LNCaP clone FGC (cell line): Measurements from ENCODE around the gene CFAP73.
A peak's percentile ranks its signal among the peaks of the same experiment; 100 is the strongest.

Experiments
- DNase-seq: peaks from one replicate; pipeline ENCODE4 v3.0.0-alpha.2; 2011; ENCODE audit warnings: low read depth
- H3K4me3 ChIP-seq: 2 replicates; pipeline ENCODE4 v1.5.1; 2011; ENCODE audit warnings: mild to moderate bottlenecking, low read depth, low read length, control low read depth
- TF ChIP-seq, protein P1 (sequence below): IDR thresholded peaks from 2 replicates; pipeline ENCODE4 v1.5.1; 2012; ENCODE audit warnings: mild to moderate bottlenecking; ENCODE audit not compliant: control insufficient read depth, insufficient read depth; ENCODE audit errors: extremely low read depth

Gene CFAP73

DNA sequence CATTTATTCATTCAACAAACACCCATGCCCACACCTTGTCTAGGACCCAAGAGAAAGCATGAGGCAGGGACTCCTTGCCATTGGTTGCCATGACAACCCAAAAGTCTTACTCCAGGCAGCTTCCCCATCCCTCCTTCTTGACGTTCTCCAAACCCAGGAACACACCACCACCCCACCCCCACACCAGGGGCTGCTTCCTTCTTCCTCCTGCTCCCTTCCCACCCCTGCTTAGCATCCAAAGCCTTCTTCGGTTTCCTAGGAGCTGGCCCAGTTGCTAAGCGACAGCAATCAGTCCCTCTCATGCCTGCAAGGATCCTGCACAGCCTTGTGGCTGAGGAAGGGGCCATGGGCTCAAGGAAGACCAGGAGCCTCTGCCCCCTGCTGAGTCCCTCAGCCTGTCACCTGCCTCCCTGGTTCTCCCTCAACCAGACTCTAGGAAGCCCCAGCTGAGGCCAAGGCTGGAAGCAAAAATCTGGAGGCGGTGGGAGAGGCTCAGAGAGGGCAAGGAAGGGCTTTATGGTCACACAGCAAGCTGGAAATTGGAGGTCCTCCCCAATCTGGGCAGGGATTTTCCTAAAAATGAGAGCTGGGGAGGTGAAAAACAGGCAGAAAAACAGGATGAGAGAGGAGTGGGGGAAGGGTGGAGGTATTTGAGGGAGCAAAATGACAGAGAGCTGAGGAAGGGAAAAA is 29.4 kb upstream of the CFAP73 start:
- no peak overlapping the region for H3K4me3 ChIP-seq
- DNase-seq = no peak
- TF ChIP-seq, protein P1, sequence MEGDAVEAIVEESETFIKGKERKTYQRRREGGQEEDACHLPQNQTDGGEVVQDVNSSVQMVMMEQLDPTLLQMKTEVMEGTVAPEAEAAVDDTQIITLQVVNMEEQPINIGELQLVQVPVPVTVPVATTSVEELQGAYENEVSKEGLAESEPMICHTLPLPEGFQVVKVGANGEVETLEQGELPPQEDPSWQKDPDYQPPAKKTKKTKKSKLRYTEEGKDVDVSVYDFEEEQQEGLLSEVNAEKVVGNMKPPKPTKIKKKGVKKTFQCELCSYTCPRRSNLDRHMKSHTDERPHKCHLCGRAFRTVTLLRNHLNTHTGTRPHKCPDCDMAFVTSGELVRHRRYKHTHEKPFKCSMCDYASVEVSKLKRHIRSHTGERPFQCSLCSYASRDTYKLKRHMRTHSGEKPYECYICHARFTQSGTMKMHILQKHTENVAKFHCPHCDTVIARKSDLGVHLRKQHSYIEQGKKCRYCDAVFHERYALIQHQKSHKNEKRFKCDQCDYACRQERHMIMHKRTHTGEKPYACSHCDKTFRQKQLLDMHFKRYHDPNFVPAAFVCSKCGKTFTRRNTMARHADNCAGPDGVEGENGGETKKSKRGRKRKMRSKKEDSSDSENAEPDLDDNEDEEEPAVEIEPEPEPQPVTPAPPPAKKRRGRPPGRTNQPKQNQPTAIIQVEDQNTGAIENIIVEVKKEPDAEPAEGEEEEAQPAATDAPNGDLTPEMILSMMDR = no peak

DNA sequence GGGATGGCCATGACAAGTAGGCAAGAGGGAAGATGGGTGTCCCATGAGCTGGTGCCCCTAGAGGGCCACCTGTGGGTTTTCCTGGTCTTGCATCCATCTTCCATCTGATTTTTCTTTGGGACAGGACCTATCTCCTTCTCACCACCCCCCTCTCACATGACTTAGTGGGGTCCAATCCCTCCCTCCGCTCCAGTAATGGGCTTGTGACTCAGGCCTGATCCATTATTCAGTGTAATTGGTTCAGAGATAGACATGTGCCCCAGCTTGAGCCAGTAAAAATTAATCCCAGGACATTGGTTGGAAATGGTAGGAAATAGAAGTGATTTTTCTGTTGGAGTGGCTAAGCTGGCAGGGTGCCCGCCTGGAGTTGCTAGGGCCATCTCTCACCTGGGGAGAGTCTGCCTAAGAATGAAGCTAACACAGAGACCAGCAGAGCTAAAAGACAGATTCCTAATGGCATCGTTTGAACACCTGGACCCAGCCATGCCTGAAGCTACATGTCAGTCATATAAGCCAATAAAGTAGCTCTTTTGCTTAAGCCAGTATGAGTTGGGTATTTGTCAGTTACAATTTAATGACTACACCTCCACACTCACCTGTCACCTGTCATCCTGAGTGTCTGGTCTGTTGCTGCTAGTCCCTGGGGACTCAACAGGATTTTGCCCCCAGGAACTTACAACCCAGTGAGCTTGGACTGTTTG is 28.7 kb upstream of the CFAP73 start:
- DNase-seq = no peak
- TF ChIP-seq, protein P1 = no peak
- H3K4me3 ChIP-seq = no peak overlapping the region

DNA sequence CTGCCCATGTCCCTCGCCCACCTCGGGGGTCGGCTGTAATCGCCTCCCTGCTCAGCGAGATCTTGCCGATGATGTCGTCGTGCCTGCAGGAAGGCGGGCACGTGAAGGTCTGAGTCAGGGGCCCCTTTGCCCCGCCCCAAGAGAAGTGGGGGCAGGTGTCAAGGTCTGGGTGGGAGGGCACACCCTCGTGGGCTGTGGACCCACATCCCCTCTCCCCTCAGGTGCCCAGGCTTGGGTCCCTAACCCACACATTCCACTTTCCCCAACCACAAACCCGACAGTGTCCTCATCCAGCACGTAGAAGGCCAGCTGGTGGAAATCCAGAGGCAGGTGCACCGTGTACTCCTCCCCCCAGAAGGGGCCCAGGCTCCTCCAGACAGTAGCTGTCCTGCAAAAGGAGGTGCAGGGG is 21.7 kb upstream of the CFAP73 start:
- no peak for DNase-seq
- TF ChIP-seq, protein P1 = no peak
- H3K4me3 ChIP-seq = no peak overlapping the region

DNA sequence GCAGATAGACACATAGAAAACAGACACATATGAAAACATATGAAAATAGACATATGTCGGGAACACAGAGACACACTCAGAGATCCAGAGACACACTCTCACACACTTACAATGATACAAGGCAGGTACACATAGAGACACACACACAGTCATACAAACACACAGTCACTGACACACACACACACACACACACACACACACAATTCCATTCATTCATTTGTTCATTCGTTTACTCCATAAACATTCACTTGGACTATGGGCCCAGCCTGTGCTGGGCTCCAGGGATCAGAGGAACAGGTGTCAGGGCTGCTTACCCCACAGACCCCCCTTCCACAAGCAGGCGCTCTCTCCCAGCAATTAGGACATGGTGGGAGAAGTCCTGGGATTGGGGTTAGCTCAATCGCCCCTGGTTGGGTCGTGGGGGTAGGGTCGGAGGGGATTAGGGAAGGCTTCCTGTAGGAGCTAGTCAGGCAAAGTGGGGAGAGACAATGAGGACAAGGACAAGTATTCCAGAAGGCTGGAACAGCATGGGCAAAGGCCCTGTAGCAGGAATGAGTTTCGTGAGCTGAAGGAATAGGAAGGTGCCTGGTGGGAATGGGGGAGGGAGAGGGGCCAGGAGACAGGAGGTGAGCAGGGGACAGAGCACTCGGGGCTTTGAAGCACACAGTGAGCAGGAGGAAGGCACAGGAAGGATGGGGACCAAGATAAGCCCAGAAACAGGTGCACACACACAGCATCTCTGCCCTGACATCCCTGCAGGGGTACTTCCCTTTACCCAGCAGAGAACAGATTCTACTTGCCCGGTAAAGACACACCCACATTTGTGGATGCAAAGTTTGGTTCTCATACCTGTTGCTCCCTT is 20.5 kb upstream of the CFAP73 start:
- no peak for DNase-seq
- TF ChIP-seq, protein P1 = no peak
- no peak overlapping the region for H3K4me3 ChIP-seq

DNA sequence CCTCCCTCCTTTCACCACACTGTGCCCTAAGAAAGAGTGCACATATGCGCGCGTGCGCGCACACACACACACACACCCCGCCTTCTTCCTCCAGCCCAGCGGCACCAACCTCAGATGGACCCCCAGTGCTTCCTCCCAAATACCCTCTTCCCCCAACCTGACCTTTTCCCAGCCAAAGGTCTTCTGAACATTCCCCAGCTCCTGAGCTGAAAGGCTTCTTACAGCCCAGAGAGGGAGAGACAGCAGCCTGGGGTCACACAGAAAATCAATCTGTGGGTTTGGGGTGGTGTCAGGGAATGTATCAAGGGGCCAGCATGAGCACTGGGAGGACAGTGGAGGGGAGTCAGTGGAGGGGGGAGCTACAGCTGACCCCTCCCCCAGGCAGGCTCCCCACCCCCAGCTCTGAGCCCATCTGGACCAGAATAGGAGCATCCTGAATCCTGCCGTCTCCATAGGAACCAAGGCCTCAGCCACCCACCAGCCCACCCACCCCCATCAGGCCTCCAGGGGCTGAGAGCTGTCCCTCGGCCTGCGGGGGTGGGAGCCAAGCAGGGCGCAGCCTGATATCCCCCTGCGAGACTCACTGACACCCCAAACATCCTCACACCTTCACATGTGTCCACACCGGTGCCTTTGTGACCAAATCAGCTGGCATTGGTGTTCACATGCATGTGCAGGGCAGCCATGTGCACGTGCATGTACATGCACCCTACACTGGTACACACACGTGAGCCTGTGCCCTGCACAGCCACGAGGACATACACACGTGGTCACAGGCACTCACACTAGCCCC is 19.7 kb upstream of the CFAP73 start:
- H3K4me3 ChIP-seq = no peak overlapping the region
- DNase-seq = no peak
- TF ChIP-seq, protein P1 = no peak

DNA sequence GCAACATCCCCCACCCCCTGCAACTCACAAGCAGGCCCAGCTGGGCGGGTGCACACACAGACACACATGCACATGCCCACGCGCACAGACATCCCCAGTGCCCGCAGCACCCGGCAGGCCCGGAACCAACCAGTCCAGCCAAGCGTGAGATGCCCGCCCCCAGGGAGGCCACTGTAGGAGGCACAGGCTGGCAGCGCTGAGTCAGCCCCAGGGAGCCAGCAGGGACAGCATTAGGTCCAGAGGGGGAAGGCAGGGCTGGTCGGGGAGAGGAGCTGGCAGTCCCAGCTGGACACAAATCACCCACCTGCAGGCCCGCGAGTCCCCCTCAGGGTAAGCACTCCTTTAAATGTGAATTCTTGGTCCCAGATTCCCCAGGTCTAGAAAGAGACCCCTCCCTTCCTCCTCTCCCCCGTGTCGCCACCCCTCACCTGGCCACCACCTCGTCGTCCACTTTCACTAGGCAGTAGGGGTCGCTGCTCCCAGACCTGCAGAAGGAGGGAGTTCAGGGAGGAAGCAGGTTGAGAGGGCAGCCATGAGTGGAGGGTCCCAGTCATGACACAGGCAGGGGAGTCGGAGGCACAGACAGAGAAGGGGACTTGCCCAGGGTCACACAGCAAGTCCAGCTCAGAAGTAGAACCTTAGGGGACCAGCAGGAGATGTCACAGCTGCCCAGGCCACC is 18.9 kb upstream of the CFAP73 start:
- DNase-seq = no peak
- TF ChIP-seq, protein P1 = 0 out of 2 replicates have a peak, but pooled peaks have one; percentile 12
- H3K4me3 ChIP-seq = no peak overlapping the region
